Measurements from ENCODE around the gene KREMEN1. TPM values are rescaled to one million over a fixed set of nuclear protein-coding genes. Genes with fewer than 3 reads are reported as not detected.

The KREMEN1 gene
- polyA plus RNA-seq, 1 donor, result 94.7 TPM

DNA sequence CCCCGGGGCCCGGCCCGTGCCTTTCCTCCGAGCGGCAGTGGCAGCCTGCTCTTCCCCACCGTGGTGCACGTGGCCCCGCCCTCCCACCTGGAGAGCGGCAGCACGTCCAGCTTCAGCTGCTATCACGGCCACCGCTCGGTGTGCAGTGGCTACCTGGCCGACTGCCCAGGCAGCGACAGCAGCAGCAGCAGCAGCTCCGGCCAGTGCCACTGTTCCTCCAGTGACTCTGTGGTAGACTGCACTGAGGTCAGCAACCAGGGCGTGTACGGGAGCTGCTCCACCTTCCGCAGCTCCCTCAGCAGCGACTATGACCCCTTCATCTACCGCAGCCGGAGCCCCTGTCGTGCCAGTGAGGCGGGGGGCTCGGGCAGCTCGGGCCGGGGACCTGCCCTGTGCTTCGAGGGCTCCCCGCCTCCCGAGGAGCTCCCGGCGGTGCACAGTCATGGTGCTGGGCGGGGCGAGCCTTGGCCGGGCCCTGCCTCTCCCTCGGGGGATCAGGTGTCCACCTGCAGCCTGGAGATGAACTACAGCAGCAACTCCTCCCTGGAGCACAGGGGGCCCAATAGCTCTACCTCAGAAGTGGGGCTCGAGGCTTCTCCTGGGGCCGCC, 23.1 kb upstream of the KREMEN1 start:
- DNase-seq (ENCODE audit: low read depth), result no peak

GRCh38 chr22:29050457-29050856, 22.4 kb upstream of the KREMEN1 start:
- no peak for DNase-seq (ENCODE audit: low read depth)

- DNase-seq (ENCODE audit: low read depth), result no peak
These were observed 19.7 kb upstream of the KREMEN1 start for GRCh38 chr22:29053048-29053702.

DNA sequence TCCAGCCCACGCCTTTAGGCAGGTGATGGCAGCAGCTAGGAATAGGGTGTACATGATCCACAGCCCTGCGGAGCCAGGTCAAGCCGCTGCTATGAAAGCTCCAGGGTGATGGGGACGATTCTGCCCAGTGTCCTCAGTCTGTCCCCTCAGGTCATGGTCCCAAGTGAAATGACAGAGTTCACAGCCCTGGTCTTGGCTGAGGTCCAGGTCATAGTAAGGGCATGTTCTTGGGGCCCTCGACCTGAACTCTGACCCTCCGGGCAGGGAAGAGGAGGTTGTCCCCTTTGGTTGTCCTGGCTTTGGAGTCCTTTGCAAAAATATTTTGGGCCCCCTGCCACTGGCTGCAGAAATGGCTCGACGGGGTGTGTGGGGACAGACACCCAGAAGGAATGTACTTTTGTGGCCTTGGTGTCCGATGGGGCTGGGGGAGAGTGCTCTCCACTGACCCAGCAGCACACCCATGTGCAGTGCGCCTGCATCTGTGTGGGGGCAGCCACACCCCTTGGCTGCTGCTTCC, 18.5 kb upstream of the KREMEN1 start:
- DNase-seq (ENCODE audit: low read depth), result no peak

- no peak for DNase-seq (ENCODE audit: low read depth)
These were observed 17.5 kb upstream of the KREMEN1 start for GRCh38 chr22:29055192-29055830.

DNA sequence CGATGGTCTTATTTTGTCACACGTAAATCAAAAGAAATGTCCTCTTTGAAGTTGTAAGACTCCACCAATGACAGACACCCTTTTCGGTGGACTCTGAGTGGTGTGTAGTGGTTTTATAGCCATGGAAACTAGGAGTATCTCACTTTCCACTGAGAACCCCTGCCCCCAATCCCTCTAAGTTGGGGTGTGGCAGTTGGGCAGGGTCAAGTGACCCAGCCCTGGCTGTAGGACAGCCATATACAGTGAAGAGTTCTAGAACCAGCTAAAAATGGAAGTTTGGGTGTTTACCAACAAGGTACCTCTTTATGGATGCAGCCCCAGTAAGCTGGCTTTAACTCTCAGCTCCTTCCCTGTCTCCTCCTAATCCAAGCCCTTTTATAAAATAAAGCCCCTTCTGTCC, 16.4 kb upstream of the KREMEN1 start:
- DNase-seq (ENCODE audit: low read depth), result no peak

DNA sequence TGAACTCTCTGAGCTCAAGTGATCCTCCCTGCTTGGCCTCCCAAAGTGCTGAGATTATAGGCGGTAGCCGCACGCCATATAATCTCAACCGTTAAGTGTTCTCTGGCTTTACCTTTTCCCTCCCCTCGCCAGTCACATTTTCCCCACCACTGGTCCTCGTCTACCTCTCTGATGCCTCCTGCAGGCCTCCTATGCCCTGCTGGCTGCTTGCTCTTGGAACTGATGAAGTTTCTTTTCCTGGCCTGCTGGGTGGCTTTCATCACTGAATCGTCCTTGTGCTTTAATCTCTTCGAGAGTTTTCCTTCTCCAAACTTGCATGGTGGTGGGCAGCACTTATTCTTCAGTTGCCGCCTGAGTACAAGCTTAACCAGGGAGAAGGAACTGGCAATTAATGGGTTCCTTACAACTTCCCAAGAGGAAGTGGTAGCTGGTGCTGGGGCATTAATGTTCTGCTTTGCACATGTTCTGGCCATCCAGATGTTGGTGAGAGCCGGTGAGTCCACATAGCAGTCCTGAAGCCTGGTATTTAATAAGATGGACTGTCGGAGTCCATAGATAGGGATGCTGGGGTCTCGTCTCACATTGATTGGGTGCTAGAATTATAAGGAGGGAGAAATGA, 12.5 kb upstream of the KREMEN1 start:
- no peak for DNase-seq (ENCODE audit: low read depth)

GRCh38 chr22:29060931-29061330, 11.9 kb upstream of the KREMEN1 start:
- DNase-seq (ENCODE audit: low read depth), result no peak

GRCh38 chr22:29061773-29062172, 11.1 kb upstream of the KREMEN1 start, which contains the start of gene C22orf31:
Gene C22orf31, minus strand, starts transcription at chr22:29061831. Its CDS starts 39 bp downstream, at chr22:29061792.
- DNase-seq (ENCODE audit: low read depth), result no peak

DNA sequence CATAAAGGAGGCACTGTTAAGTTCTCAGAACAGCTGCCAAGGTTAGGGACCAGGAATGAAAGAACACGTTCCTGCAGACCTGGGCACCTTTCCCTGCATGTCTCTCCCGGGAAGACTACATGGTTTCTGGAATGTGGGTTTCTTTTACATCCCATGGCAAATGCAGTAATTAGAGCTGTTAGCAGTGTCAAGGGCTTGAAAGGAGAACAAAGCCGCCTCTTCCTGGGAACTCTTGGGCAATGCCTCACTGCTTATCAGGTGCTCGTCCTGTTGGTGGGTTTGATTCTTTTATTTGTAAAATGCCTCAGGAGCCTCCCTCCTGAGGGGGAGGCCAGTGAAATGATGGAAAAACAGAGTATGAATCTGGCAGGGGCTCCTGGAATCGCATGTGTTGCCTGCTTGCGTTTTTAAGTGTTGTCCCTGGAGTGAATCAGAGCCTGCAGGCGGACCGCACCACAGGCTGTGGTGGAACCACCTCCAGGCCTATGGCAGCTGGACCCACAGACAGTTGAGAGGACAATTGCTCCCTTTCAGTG, 10.5 kb upstream of the KREMEN1 start:
- DNase-seq (ENCODE audit: low read depth), result no peak

DNA sequence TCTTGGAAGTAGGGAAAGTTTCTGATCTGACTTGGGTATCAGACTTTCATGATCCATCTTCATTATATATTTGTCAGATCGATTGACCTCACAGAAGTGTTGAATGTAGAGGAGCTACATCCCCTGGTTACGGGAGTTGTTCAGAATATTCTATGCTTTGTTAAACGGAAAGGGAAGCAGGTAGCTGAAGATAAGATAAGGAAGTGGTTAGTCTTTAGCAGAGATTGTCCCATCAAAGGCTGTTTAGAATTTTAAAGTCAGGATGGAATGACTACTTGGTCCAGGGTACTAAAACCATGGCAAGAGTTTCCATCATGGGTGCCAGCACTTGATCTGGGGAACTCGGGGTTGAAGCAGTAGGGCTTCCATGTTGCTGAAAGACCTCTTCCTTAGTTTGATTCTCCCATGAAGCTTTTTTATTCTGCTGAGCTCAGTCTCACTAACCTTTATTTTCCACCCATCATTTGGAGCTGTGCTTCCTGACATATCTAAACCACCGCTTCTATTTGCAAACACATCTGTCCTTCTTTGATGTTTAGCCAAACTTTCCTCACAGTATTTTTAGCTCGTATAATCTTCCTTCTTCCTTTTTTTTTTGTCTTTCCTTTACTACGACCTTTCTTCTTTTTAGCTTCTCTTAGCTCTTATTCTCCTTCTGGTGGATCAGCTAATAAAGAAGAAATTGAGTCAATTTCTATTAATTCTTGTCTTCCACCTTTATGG, 7.2 kb upstream of the KREMEN1 start:
- DNase-seq (ENCODE audit: low read depth), result no peak

- DNase-seq (ENCODE audit: low read depth), result no peak
These were observed 3.4 kb upstream of the KREMEN1 start for GRCh38 chr22:29069463-29069862.

- no peak for DNase-seq (ENCODE audit: low read depth)
These were observed 2.3 kb upstream of the KREMEN1 start for GRCh38 chr22:29070490-29070889.

DNA sequence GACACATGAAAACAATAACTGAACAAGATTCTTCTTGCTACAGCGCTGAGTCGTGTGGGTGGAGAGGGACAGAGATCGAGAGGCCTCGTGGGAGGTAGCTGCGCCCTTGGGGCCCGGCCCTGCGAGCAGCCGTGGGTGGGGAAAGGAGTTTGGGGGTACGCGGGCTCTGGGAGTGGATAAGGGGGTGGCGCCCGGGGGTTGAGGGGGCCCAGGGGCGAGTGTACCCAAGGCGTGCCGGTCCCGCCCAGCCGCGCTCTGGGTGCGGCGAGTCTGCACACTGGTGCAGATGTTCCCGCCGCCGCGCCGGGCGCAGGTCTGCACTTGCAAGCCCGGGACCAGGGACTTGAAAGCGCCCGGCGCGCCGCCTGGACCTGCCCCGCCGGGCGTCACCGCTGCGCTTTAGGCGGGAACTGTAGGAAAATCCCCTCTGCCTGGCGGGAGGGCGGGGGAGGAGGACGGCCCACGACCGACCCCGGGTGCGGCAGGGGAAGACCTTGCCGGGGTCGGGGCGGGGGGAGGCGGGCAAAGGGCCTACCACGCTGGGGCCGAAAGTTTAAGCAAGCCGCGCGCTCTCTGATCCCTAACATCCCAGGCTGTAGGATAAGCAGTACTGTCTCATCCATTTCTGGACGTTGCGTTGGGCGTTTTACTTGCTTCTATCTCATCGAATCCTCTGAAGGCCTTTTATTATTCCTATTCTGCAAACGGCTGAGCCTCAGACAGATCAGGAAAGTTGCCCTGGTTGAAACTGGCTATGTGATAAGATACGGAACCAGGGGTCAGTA, 1.4 kb upstream of the KREMEN1 start:
- no peak for DNase-seq (ENCODE audit: low read depth)

DNA sequence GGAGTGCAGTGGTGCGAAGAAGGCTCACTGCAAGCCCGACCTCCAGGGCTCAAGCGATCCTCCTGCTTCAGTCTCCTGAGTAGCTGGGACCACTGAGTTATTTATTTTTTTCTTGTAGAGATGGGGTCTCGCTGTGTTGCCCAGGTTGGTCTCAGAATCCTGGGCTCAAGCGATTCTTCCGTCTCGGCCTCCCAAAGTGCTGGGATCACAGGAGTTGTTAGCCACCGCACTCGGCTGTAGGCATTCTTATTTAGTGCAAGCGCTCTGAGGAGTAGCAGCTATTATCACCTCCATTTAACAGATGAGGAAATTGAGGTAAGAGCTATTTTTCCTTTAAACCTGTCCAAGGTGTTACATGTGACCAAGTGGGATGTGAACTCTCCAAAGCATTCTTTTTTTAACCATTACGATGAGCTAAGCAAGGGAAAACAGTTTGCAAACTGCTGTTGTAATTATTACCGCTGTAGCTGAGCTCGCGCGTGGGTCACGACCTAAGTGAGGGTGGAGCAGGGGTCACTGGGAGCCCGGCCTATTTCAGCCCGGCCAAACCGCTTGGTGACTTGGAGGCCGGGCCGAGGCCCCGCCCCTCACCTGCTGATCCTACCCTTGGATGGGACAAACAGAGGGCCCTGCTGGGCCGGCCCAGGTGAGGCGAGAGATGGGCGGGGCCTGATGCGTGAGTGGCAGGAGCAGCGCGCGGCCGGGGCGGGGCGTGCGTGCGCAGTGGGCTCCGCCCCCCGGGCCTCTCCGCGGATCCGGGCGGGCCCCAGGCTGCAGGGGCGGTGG, 449 bp upstream of the KREMEN1 start:
- DNase-seq (ENCODE audit: low read depth), result no peak

DNA sequence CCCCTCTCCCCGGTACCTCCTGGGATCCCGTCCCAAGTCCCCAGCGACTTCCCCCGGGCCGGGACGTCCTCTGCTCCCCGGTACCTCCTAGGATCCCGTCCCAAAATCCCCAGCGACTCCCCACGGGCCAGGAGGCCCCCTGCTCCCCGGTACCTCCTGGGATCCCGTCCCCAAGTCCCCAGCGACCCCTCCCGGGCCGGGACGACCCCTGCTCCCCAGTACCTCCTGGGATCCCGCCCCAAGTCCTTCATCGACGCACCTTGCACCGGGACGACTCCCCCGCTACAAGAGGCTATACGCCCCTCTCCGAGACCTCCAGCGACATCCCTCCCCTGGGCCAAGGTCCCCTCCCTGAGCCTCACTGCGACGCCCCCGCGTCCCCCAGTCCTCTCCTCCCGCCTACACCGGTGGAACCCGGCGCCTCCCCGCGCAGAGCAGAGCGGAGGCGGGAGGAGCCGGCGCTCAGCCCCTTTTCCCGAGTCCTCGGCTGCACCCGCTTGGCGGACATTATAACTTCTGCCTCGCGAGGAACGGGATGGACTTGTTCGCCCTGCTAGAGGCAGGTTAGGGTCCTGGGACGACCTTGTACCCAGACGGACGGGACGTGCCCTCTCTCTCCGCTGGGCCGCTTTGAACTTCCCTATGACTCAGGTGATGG, 912 bp downstream of the KREMEN1 start:
- DNase-seq (ENCODE audit: low read depth), result no peak

GRCh38 chr22:29074276-29074772, 1.5 kb downstream of the KREMEN1 start:
- DNase-seq (ENCODE audit: low read depth), result no peak

DNA sequence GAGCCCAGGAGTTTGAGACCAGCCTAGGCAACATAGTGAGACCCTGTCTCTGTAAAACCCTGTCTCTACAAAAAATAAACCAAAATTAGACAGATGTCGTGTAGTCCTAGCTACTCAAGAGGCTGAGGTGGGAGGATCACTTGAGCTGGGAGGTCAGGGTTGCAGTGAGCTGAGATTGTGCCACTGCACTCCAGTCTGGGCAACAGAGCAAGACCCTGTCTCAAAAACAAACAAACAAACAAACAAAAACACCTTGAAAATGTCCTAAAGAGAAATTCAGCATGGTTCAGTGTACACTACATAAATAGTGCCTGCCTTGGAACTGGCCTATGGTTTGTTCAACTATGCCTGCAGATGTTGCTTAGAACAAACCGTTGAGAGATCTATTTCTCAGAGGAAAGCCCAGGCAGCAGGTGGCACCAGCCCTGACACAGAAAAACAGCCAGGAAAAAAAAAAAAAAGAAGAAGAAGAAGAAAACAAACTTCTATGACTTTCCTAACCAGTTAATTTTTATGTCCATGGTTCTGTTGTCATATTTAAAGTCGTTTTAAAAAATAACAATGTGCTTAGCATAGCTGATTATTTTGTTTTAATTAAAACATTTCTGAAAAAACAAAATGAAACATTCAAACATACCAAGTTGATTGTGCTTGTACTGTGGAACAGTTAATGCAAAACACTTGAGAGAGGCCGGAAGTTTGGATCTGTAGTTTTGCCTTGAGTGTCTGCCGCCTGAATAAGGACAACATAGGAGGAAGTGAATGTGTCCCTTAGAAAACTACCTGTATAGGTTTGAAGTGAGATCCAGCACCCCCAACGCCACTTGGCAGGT, 5.4 kb downstream of the KREMEN1 start:
- no peak for DNase-seq (ENCODE audit: low read depth)

Data from forelimb muscle (tissue), 1 donor.